Activated CD4-positive, alpha-beta T cell treated with anti-CD3 and anti-CD28 coated beads, Interleukin-2, amount 50 U/mL, for 48 hours (primary cell): ENCODE results near the gene TENT4B.
"Not testable (repeated sequence)": the region's sequence is repeated elsewhere in the genome, so short reads cannot be mapped to it uniquely, and the experiment has no call there.

Experiments
- DNase-seq, 2 experiments: peaks; one replicate each; pipeline ENCODE4 v3.0.0-alpha.2; 2020

The TENT4B gene

GRCh38 chr16:50155925-50156324 is 2.8 kb downstream of the TENT4B start:
- DNase-seq = no peak

DNA sequence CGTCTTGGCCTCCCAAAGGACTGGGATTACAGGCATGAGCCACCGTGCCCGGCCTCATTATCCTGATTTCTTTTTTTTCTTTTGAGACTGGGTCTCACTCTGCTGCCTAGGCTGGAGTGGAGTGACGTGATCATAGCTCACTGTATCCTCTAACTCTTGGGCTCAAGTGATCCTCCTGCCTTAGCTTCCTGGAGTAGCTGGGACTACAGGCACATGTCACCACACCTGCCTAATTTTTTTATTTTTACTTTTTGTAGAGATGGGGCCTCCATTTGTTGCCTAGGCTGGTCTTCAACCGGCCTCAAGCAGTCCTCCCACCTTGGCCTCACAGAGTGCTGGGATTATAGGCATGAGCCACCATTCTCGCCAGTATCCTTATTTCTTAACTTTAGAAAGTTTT is 3.5 kb downstream of the TENT4B start:
- DNase-seq = no peak

- DNase-seq = no peak
These were observed 7.5 kb downstream of the TENT4B start for GRCh38 chr16:50160495-50161164.

DNA sequence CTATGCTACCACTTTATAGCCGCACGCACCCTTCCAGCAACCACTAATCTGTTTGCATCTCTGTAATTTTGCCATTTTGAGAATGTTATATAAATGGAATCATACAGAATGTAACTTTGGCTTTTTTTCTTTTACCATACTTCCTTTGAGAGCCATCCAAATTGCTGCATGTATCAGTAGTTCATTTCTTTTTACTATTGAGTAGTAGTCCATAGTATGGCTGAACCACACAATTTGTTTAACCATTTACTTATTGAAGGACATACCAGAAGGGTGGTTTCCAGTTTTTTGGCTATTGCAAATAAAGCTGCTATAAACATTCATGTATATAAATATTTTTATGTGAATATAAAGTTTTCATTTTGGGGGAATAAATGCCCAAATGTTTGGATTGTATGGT is 8.8 kb downstream of the TENT4B start:
- no peak for DNase-seq

GRCh38 chr16:50165473-50165872 is 12.4 kb downstream of the TENT4B start:
- no peak for DNase-seq

GRCh38 chr16:50166511-50167500 is 13.7 kb downstream of the TENT4B start:
- peak; percentile 10 to 24 for DNase-seq

DNA sequence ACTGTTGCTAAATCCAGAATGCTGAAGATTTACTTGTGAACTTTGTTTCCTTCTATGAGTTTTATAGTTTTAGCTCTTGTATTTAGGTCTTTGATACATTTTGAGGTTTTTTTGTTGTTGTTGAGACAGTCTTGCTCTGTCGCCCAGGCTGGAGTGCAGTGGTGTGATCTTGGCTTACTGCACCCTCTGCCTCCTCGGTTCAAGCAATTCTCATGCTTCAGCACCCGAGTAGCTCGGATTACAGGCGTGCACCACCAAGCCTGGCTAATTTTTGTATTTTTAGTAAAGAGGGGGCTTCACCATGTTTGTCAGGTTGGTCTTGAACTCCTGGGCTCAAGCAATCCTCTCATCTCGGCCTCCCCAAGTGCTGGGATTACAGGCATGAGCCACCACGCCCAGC is 14.4 kb downstream of the TENT4B start:
- DNase-seq = no peak

- no peak for DNase-seq
These were observed 16.5 kb downstream of the TENT4B start for GRCh38 chr16:50169555-50170096.

DNA sequence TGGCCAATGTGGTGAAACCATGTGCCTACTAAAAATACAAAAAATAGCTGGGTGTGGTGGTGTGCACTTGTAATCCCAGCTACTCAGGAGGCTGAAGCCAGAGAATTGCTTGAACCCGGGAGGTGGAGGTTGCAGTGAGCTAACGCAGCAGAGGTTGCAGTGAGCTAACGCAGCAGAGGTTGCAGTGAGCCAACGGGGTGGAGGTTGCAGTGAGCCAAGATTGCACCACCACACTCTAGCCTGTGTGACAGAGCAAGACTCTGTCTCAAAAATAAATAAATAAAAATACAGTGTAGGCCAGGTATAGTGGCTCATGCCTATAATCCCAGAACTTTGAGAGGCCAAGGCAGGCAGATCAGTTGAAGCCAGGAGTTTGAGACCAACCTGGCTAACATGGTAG is 18.7 kb downstream of the TENT4B start:
- not testable (repeated sequence) for DNase-seq

DNA sequence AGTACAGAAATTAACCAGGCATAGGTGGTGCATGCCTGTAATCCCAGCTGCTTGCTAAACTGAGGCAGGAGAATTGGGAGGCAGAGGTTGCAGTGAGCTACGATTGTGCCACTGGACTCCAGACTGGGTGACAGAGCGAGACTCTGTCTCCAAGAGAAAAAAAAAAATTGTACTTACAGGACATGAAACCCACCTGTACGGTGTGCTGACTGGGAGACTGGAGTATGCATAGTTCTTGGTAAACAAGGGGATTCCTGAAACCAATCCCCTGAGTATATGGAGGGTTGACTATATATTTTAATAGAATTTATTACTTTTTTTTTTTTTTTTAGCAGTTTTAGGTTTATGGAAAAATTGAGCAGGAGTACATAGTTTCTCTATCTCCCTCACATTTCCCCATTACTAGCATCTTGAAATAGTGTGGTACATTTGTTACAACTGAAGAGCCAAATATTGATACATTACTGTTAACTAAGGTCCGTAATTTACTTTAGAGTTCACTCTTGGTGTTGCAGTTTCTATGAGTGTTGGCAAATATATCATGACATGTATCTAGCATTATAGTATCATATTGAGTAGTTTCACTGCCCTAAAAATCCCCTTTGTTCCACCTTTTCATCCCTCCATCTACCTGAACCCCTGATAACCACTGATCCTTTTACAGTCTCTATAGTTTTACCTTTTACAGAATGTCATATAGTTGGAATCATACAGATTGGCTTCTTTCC is 19.3 kb downstream of the TENT4B start:
- DNase-seq = no peak

GRCh38 chr16:50173316-50173715 is 20.2 kb downstream of the TENT4B start:
- no peak for DNase-seq

DNA sequence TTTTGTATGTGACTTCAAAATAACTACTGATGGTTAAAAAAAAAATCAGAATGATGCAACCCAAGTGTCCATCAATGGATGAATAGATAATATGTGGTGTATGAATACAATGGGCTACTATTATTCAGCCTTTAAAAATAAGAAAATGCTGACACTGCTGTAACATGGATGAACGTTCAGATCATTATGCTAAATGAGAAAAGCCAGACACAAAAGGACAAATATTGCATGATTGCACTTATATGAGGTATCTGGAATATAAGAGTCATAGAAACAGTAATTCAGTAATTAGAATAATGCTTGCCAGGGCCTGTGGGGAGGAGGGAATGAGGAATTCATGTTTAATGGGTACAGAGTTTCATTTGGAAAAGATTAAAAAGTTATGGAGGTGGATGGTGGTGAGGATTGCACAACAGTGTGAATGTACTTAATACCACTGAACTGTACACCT is 25.4 kb downstream of the TENT4B start:
- no peak for DNase-seq

GRCh38 chr16:50182441-50182840 is 29.3 kb downstream of the TENT4B start:
- no peak for DNase-seq

- no peak for DNase-seq
These were observed 30.2 kb downstream of the TENT4B start for GRCh38 chr16:50183316-50183715.

GRCh38 chr16:50185005-50185505 is 31.9 kb downstream of the TENT4B start:
- no peak for DNase-seq

GRCh38 chr16:50188619-50189136 is 35.6 kb downstream of the TENT4B start:
- DNase-seq = no peak

GRCh38 chr16:50190292-50190691 is 37.2 kb downstream of the TENT4B start:
- no peak for DNase-seq

GRCh38 chr16:50192386-50193050 is 39.4 kb downstream of the TENT4B start:
- no peak for DNase-seq

GRCh38 chr16:50193594-50193993 is 40.5 kb downstream of the TENT4B start:
- no peak for DNase-seq

- no peak for DNase-seq
These were observed 42.2 kb downstream of the TENT4B start for GRCh38 chr16:50195276-50195675.

DNA sequence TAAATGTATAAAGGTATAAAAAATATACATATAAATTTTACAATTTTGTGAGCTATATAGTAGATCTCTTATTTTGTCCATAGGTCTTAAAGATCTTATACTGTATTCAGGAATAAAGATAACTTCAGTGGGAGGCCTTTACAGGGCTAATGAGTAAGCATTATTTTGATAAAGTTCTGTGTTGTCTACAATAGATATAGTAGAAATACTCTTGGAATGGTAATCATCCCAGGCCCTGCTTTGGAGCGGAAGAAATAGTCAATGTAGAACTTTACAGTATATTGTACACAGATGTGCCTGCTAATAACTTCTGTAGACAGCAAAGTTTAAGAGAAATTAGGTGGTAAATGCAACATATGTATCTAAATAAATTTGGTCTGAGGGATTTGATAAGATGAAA is 42.6 kb downstream of the TENT4B start:
- no peak for DNase-seq

GRCh38 chr16:50197582-50197981 is 44.5 kb downstream of the TENT4B start:
- no peak for DNase-seq
